Fibroblast of the aortic adventitia (primary cell): ENCODE results near the gene HTR3D. TPM values are rescaled to one million over a fixed set of nuclear protein-coding genes. Genes with fewer than 3 reads are reported as not detected.
"Not testable (repeated sequence)": the region's sequence is repeated elsewhere in the genome, so short reads cannot be mapped to it uniquely, and the experiment has no call there.

Experiments used
- DNase-seq: peaks from one replicate; pipeline ENCODE4 v3.0.0-alpha.2; 2010; ENCODE audit warnings: low read depth
- H3K4me3 ChIP-seq: 2 replicates; pipeline ENCODE4 v1.5.1; 2011; ENCODE audit warnings: low read depth, mild to moderate bottlenecking, control low read depth, low read length, moderate library complexity
- total RNA-seq: library from RNA; depleted of rRNA; stranded (reverse); fragments of >200 nt; gene quantifications from 2 replicates; pipeline ENCODE4 v1.2.3, GENCODE V29; 2012; ENCODE audit warnings: low replicate concordance
- TF ChIP-seq, protein P1 (sequence below): IDR thresholded peaks from 2 replicates; pipeline ENCODE4 v1.5.1; 2011; ENCODE audit warnings: mild to moderate bottlenecking, low read length, control low read depth, inconsistent platforms; ENCODE audit not compliant: insufficient read depth

The HTR3D gene
- total RNA-seq, 1 donor, result not detected

DNA sequence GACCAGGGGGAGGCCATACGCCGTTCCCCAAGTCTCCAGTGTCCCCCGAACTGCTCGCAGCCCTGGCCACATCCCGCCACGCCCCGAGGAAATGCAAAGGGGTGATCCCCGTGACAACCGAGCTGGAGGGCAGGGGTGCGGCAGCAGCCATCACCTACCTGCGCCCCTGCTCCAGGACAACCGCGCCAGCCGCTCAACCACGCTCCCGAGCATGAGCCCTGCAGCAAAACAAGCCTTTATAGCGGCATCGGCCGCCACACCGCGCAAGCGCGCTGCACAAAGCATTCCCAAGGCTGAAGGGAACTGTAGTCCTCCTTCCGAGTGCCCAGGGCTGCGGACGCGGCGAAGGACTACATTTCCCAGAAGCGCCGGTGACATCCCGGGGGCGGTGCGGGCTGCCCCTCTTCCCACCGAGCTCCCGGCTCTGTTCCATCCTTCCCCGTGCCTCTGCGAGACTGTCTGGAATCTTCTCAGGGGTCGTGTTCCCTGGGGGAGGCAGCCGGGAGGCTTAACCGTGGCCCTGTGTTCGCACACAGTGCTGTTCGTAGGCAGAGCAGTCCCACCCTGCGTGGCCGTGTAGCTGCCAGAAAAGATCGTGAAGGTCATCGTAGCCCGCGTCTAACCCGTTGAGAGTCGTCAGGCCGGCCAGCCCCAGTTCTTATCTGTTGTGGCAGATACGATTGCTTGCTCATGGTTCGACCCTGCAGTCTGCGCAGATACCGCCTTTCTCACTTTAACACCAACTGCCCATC, 13.7 kb upstream of the HTR3D start, which contains the start of gene ABCC5:
TSS of gene ABCC5 (minus strand) at position 213 of the 752 bp plus-strand sequence. CDS start 3,492 bp downstream, outside the sequence.
- H3K4me3 ChIP-seq, result peak within 1 kb of the TSS; percentile 99
- TF ChIP-seq, protein P1, sequence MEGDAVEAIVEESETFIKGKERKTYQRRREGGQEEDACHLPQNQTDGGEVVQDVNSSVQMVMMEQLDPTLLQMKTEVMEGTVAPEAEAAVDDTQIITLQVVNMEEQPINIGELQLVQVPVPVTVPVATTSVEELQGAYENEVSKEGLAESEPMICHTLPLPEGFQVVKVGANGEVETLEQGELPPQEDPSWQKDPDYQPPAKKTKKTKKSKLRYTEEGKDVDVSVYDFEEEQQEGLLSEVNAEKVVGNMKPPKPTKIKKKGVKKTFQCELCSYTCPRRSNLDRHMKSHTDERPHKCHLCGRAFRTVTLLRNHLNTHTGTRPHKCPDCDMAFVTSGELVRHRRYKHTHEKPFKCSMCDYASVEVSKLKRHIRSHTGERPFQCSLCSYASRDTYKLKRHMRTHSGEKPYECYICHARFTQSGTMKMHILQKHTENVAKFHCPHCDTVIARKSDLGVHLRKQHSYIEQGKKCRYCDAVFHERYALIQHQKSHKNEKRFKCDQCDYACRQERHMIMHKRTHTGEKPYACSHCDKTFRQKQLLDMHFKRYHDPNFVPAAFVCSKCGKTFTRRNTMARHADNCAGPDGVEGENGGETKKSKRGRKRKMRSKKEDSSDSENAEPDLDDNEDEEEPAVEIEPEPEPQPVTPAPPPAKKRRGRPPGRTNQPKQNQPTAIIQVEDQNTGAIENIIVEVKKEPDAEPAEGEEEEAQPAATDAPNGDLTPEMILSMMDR, result no peak
- DNase-seq, result peak; percentile 93

DNA sequence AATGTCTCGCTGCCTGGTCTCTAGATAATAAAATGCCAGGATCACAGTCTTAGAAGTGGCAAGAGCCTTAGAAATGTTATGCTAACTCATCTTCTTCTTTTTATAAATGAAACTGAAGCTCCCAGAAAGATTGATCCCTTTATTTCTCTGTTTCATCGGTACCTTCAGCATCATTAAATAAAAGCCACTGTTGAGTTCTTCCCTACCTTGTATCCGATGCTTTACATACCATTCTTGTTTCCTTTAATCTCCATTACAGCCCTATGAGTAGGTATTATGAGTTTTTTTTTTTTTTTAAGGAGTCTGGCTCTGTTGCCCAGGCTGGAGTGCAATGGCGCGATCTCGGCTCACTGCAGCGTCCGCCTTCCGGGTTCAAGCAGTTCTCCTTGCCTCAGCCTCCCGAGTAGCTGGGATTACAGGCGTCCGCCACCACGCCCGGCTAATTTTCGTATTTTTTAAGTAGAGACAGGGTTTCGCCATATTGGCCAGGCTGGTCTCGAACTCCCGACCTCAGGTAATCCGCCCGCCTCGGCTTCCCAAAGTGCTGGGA, 13.0 kb upstream of the HTR3D start:
- peak overlapping the region; percentile 99 for H3K4me3 ChIP-seq
- TF ChIP-seq, protein P1, result no peak
- DNase-seq, result no peak

DNA sequence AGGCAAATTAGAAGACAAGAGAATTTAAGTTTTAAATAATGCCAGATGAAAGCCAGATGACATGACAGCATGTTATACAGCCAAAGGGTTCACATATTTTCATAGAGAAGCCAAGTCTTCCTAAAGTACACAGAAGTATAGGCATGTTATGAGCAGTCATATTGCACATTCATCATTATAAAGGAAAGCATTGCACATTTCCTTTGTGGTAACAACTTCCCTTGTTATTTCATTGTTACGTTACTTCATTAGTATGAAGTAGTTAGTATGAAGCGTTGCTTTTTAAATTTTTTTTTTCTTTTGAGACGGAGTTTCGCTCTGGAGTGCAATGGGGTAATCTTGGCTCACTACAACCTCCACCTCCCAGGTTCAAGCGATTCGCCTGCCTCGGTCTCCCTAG, 9.2 kb upstream of the HTR3D start:
- DNase-seq, result no peak
- H3K4me3 ChIP-seq, result no peak overlapping the region
- TF ChIP-seq, protein P1, result no peak

DNA sequence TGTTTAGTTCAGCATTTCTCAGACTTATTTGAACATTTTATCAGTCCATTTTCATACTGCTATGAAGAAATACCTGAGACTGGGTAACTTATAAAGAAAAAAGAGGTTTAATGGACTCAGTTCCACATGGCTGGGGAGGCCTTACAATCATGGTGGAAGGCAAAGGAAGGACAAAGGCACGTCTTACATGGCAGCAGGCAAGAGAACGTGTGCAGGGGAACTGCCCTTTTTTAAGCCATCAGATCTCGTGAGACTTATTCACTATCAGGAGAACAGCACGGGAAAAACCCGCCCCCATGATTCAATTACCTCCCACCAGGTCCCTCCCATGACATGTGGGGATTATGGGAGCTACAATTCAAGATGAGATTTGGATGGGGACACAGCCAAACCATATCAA, 6.3 kb upstream of the HTR3D start:
- H3K4me3 ChIP-seq, DNase-seq: not testable (repeated sequence)

DNA sequence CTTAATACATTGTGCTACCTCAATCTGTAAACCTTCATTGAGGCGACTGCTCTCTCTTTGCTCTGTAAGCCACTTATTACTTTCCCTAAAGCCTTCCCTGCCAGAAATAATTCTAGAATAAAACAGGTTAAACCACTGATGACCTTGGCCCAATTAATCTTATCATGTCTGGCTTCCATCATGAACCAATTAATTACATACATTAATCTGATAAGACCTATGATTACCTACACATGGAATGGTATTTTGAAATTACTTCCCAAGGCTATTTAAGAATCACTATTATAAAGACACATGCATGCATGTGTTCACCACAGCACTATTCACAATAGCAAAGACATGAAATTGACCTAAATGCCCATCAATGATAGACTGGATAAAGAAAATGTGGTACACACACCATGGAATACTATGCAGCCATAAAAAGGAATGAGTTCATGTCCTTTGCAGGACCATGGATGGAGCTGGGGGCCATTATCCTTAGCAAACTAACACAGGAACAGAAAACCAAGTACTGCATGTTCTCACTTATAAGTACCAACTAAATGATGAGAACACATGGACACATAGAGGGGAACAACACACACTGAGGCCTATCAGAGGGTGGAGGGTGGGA, 3.2 kb upstream of the HTR3D start:
- H3K4me3 ChIP-seq, DNase-seq: not testable (repeated sequence)

DNA sequence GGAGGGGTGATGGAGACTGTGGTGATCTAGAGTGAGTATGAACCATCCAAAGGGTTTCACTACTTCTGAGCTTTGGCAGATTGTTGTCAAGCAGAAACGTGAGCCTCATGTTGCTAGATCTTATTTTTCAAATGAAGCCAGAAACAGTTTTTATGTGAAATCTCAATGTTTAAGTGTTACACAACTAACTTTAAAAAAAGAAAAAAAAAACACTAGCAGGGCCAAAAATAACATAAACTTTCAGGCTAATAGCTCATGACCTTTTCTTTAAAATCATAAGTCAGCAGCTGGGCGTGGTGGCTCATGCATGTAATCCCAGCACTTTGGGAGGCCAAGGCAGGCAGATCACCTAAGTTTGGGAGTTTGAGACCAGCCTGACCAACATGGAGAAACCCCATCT, 2.1 kb upstream of the HTR3D start:
- DNase-seq, result peak; percentile 48
- TF ChIP-seq, protein P1, result no peak

DNA sequence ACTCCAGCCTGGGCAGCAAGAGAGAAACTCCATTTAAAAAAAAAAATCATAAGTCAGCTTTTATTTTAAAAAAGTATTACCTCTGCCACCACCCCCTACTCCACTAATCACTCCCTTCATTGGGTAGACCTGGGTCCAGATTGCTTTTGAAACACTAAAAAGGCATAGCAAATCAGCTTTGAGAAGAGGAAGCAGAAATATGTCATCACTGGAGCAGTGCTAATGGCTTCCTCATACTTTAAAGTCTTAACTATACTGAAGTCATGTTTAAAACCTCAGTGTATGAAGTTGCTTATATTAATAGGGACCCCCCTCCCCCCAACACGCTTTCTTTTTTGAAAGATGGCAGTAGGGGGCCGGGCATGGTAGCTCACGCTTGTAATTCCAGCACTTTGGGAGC, 1.0 kb upstream of the HTR3D start:
- TF ChIP-seq, protein P1, result no peak

More for the DNA sequence above, 2.1 kb upstream of the HTR3D start:
- H3K4me3 ChIP-seq, result no peak overlapping the region

More for the DNA sequence above, 1.0 kb upstream of the HTR3D start:
- no peak overlapping the region for H3K4me3 ChIP-seq
- DNase-seq, result no peak
